Measurements from ENCODE around the gene GRIN2A. TPM values are rescaled to one million over a fixed set of nuclear protein-coding genes. Genes with fewer than 3 reads are reported as not detected.

The GRIN2A gene
- total and polyA plus RNA-seq, 2 of the 8 experiments (the other 6 are each of a cell fraction or from before 2014, with no cell fraction given), result 0.18 to 1.8 TPM

DNA sequence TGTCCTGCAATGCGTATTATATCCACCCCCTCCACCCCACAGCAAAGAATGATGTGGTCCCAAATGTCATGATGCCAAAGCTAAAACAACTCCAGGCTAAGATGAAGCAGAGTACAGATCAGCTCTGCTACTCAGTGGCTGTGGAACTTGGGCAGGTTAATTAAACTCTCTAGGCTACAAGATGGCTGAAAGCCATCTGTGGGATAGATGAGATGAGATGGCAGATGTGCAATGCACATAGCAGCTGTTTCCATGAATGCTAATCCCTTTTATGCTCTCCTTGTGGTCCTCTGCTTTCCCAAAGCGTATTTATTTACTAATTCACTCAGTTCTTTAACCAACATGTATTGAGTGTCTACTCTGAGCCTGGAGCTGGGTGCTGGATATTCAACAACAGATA lies 114.4 kb downstream of the GRIN2A start (continued):
- TF ChIP-seq ATF2 (IDR thresholded peaks at IDR 0.05; ENCODE audit: low read length) (no peak), ATF3 (IDR thresholded peaks at IDR 0.05; ENCODE audit: insufficient read depth, low read depth, low read length) (no peak), SP1 (IDR thresholded peaks at IDR 0.05; ENCODE audit: low read depth, low read length) (no peak), RAD21 (IDR thresholded peaks at IDR 0.05 in 1 of 2, conservative IDR thresholded peaks at IDR 0.05 in 1 of 2; ENCODE audit: low read depth in 2 of 2, low read length in 2 of 2) (no peak)
